Hepatocyte (in vitro differentiated cells): ENCODE measurements around the gene PEAK1. TPM values are rescaled to one million over a fixed set of nuclear protein-coding genes. Genes with fewer than 3 reads are reported as not detected.

Source experiments
- DNase-seq: peaks from one replicate; pipeline ENCODE4 v3.0.0-alpha.2; 2016; ENCODE audit warnings: low spot score
- H2AFZ ChIP-seq: fragments of 200-600 bp; sonication (generic); 2 replicates; pipeline ENCODE4 v1.6.0; 2016; ENCODE audit warnings: antibody characterized with exemption, mild to moderate bottlenecking
- H3K27ac ChIP-seq: fragments of 200-600 bp; sonication (generic); 2 replicates; pipeline ENCODE4 v1.5.1; 2016; ENCODE audit warnings: mild to moderate bottlenecking
- H3K27me3 ChIP-seq: fragments of 200-600 bp; sonication (generic); 2 replicates; pipeline ENCODE4 v1.6.1; 2016
- H3K36me3 ChIP-seq: fragments of 200-600 bp; sonication (generic); replicated peaks from 2 replicates; pipeline ENCODE4 v1.5.1; 2016; ENCODE audit warnings: low read depth; ENCODE audit not compliant: insufficient read depth
- H3K4me1 ChIP-seq: fragments of 200-600 bp; sonication (generic); 2 replicates; pipeline ENCODE4 v1.5.1; 2016; ENCODE audit warnings: mild to moderate bottlenecking, moderate library complexity; ENCODE audit not compliant: insufficient read depth
- H3K4me2 ChIP-seq: fragments of 200-600 bp; sonication (generic); 2 replicates; pipeline ENCODE4 v1.6.0; 2016
- H3K4me3 ChIP-seq: fragments of 200-600 bp; sonication (generic); 2 replicates; pipeline ENCODE4 v1.5.1; 2016; ENCODE audit warnings: mild to moderate bottlenecking
- H3K79me2 ChIP-seq: fragments of 200-600 bp; sonication (generic); 2 replicates; pipeline ENCODE4 v1.6.0; 2017; ENCODE audit warnings: mild to moderate bottlenecking
- H3K9me2 ChIP-seq: fragments of 200-600 bp; sonication (generic); replicated peaks from 2 replicates; pipeline ENCODE4 v1.6.0; 2017; ENCODE audit warnings: mild to moderate bottlenecking; ENCODE audit not compliant: insufficient read depth
- H3K9me3 ChIP-seq: fragments of 200-600 bp; sonication (generic); 2 replicates; pipeline ENCODE4 v1.5.1; 2016; ENCODE audit warnings: low read depth, mild to moderate bottlenecking
- H4K20me1 ChIP-seq: fragments of 200-600 bp; sonication (generic); 2 replicates; pipeline ENCODE4 v1.6.0; 2016; ENCODE audit warnings: mild to moderate bottlenecking; ENCODE audit not compliant: insufficient read depth, poor library complexity, severe bottlenecking
- CTCF ChIP-seq: fragments of 200-600 bp; sonication (generic); IDR thresholded peaks from 2 replicates; pipeline ENCODE4 v1.5.1; 2016; ENCODE audit warnings: antibody characterized with exemption, mild to moderate bottlenecking; ENCODE audit not compliant: poor library complexity
- EZH2 ChIP-seq: fragments of 200-600 bp; sonication (generic); IDR thresholded peaks from 2 replicates; pipeline ENCODE4 v1.6.1; 2016; ENCODE audit warnings: antibody characterized with exemption, mild to moderate bottlenecking, borderline replicate concordance
- EZH2phosphoT487 ChIP-seq: fragments of 200-600 bp; sonication (generic); IDR thresholded peaks from one replicate; pipeline ENCODE4 v1.6.1; 2018; ENCODE audit warnings: antibody characterized with exemption, mild to moderate bottlenecking, low read depth, moderate library complexity; ENCODE audit not compliant: unreplicated experiment, severe bottlenecking
- whole genome bisulfite sequencing: methylation state at CpG from one replicate; pipeline ENCODE4 v1.1.6; 2016; ENCODE audit warnings: low lambda C conversion rate; ENCODE audit errors: missing lambda C conversion rate; 5-methylcytosine and 5-hydroxymethylcytosine counted together
- polyA plus RNA-seq: library from polyadenylated mRNA; unstranded; fragments of >200 nt; fragmentation: Nextera tagmentation; extraction: Ambion mirVana; gene quantifications from 2 replicates; pipeline ENCODE4 v1.2.1, GENCODE V29; 2016
- total RNA-seq: library from RNA; depleted of rRNA; stranded (reverse); fragments of >200 nt; gene quantifications from 2 replicates; pipeline ENCODE4 v1.2.3, GENCODE V29; 2014

The PEAK1 gene
- total and polyA plus RNA-seq, 2 experiments from 2014 or later: 8.1 to 27.1 TPM

GRCh38 chr15:77098572-77098971 lies 321.3 kb downstream of the PEAK1 start:
- Histone ChIP-seq H2AFZ (no peak overlapping the region), H3K4me3 (no peak overlapping the region), H3K4me2 (no peak overlapping the region), H3K27ac (no peak overlapping the region), H3K9me3 (no peaks in the 10 kb centered on the region), H3K27me3 (no peaks in the 10 kb centered on the region), H4K20me1 (no peaks in the 10 kb centered on the region), H3K9me2 (no peaks in the 10 kb centered on the region), H3K79me2 (no peaks in the 10 kb centered on the region), H3K36me3 (no peaks in the 10 kb centered on the region), H3K4me1 (no peaks in the 10 kb centered on the region)
- 97% methylated on average over 4 of the region's 4 CpGs for WGBS
- TF ChIP-seq EZH2: no peak
- no peak for TF ChIP-seq CTCF
- no peak for TF ChIP-seq EZH2phosphoT487
- DNase-seq: no peak

- Histone ChIP-seq H3K9me3 (no peaks in the 10 kb centered on the region), H3K4me2 (no peak overlapping the region), H3K27ac (no peak overlapping the region), H3K4me3 (no peak overlapping the region), H4K20me1 (no peaks in the 10 kb centered on the region), H3K4me1 (no peaks in the 10 kb centered on the region), H2AFZ (no peak overlapping the region), H3K9me2 (no peaks in the 10 kb centered on the region), H3K36me3 (no peaks in the 10 kb centered on the region), H3K79me2 (no peaks in the 10 kb centered on the region), H3K27me3 (no peaks in the 10 kb centered on the region)
- WGBS: 100% methylated on average over 4 of the region's 5 CpGs
- TF ChIP-seq EZH2: no peak
- DNase-seq: no peak
These were observed 322.0 kb downstream of the PEAK1 start for GRCh38 chr15:77097921-77098320.

GRCh38 chr15:77097248-77097721 lies 322.6 kb downstream of the PEAK1 start:
- no peak overlapping the region for H3K4me3 ChIP-seq
- H3K4me2 ChIP-seq: no peak overlapping the region
- H2AFZ ChIP-seq: no peak overlapping the region
- DNase-seq: no peak
- 72% methylated on average over 7 of the region's 7 CpGs for WGBS
- H3K9me2 ChIP-seq: no peaks in the 10 kb centered on the region
- no peaks in the 10 kb centered on the region for H3K79me2 ChIP-seq
- H3K9me3 ChIP-seq: no peaks in the 10 kb centered on the region
- H4K20me1 ChIP-seq: no peaks in the 10 kb centered on the region
- no peak overlapping the region for H3K27ac ChIP-seq
- no peak for TF ChIP-seq EZH2phosphoT487
- no peak for TF ChIP-seq CTCF
- TF ChIP-seq EZH2: no peak
- no peaks in the 10 kb centered on the region for H3K36me3 ChIP-seq
- H3K27me3 ChIP-seq: no peaks in the 10 kb centered on the region
- H3K4me1 ChIP-seq: no peaks in the 10 kb centered on the region

GRCh38 chr15:77096541-77096940 lies 323.4 kb downstream of the PEAK1 start:
- Histone ChIP-seq H3K9me3 (no peaks in the 10 kb centered on the region), H3K36me3 (no peaks in the 10 kb centered on the region), H3K4me3 (no peak overlapping the region), H3K4me2 (no peak overlapping the region), H3K9me2 (no peaks in the 10 kb centered on the region), H3K4me1 (no peaks in the 10 kb centered on the region), H4K20me1 (no peaks in the 10 kb centered on the region), H3K27ac (no peak overlapping the region), H2AFZ (no peak overlapping the region), H3K27me3 (no peaks in the 10 kb centered on the region), H3K79me2 (no peaks in the 10 kb centered on the region)
- 74% methylated on average over 7 of the region's 7 CpGs for WGBS
- TF ChIP-seq CTCF: no peak
- no peak for TF ChIP-seq EZH2
- no peak for TF ChIP-seq EZH2phosphoT487
- DNase-seq: no peak
